Uterus (tissue), 2 donors: ENCODE measurements around the gene THSD7B.

Experiments used
- POLR2A ChIP-seq, 2 donors: fragments of 450-650 bp; IDR thresholded peaks; one replicate each; pipeline ENCODE4 v1.6.1; 2016; ENCODE audit warnings: antibody characterized with exemption in 2 of 2, mild to moderate bottlenecking in 1 of 2, moderate library complexity in 1 of 2
- TF ChIP-seq, protein P1 (sequence below), 4 experiments: fragments of 200-600 bp in 2 of 4; fragments of 450-650 bp in 2 of 4; sonication (generic) in 2 of 4; IDR thresholded peaks; one replicate each; pipeline ENCODE4 v1.5.1; 2016 to 2019; ENCODE audit warnings: antibody characterized with exemption in 4 of 4, mild to moderate bottlenecking in 2 of 4, moderate library complexity in 1 of 4

DNA sequence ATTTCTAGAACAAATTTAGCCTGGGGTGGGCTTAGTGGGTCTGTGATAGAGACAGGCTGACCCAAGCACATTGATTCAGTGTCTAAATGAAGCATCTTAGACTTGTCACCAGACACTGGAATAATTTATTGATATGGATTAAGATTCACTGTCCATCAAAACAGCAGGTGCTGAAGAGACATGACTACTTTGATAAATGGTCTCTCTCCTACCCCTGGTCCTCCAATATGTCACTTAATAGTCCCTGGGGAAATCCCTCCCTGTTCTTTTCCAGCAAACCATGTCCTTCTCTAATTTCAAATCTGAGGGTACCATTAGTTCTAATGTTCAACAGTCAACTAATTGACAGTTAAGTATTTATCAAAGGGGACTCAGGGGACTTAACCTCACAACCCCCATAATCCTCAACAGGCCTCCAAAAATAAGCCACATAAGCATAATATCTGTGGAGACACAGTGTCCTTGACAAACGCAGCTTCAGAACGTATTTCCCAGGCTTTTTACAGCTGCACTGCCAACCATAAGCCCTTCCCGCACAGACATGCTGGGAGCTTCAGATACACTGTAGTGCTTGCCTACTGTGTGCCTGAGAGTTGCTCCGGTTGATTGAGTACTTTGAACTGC, 391.0 kb downstream of the THSD7B start:
- TF ChIP-seq, protein P1, sequence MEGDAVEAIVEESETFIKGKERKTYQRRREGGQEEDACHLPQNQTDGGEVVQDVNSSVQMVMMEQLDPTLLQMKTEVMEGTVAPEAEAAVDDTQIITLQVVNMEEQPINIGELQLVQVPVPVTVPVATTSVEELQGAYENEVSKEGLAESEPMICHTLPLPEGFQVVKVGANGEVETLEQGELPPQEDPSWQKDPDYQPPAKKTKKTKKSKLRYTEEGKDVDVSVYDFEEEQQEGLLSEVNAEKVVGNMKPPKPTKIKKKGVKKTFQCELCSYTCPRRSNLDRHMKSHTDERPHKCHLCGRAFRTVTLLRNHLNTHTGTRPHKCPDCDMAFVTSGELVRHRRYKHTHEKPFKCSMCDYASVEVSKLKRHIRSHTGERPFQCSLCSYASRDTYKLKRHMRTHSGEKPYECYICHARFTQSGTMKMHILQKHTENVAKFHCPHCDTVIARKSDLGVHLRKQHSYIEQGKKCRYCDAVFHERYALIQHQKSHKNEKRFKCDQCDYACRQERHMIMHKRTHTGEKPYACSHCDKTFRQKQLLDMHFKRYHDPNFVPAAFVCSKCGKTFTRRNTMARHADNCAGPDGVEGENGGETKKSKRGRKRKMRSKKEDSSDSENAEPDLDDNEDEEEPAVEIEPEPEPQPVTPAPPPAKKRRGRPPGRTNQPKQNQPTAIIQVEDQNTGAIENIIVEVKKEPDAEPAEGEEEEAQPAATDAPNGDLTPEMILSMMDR (IDR thresholded peaks at IDR 0.05) = no peak
- no peak for TF ChIP-seq POLR2A (IDR thresholded peaks at IDR 0.05)
